ENCODE results near the gene ALX3. TPM values are rescaled to one million over a fixed set of nuclear protein-coding genes. Genes with fewer than 3 reads are reported as not detected.
"Not testable (repeated sequence)": the region's sequence is repeated elsewhere in the genome, so short reads cannot be mapped to it uniquely, and the experiment has no call there.

ALX3 gene
- total RNA-seq, 1 donor from 2014 or later: not detected

DNA sequence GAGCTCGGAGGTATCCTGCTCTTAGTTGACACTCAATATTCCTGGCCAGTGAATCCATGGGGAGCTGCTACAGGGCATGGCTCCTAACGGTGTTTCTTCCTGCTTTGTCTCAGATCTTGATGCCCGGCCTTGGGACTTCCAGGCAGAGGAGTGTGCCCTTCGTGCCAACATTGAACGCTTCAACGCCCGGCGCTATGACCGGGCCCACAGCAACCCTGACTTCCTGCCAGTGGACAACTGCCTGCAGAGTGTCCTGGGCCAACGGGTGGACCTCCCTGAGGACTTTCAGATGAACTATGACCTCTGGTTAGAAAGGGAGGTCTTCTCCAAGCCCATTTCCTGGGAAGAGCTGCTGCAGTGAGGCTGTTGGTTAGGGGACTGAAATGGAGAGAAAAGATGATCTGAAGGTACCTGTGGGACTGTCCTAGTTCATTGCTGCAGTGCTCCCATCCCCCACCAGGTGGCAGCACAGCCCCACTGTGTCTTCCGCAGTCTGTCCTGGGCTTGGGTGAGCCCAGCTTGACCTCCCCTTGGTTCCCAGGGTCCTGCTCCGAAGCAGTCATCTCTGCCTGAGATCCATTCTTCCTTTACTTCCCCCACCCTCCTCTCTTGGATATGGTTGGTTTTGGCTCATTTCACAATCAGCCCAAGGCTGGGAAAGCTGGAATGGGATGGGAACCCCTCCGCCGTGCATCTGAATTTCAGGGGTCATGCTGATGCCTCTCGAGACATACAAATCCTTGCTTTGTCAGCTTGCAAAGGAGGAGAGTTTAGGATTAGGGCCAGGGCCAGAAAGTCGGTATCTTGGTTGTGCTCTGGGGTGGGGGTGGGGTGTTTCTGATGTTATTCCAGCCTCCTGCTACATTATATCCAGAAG is 16.7 kb downstream of the ALX3 start:
- intact Hi-C loops (cut with DNase I): loop anchor here (2.0 kb wide), 1 partner anchor 53 kb away; no protein-coding TSS in a partner anchor
- ATAC-seq (ENCODE audit: poor library complexity) (peak; percentile 89), DNase-seq (peak; percentile 77)

DNA sequence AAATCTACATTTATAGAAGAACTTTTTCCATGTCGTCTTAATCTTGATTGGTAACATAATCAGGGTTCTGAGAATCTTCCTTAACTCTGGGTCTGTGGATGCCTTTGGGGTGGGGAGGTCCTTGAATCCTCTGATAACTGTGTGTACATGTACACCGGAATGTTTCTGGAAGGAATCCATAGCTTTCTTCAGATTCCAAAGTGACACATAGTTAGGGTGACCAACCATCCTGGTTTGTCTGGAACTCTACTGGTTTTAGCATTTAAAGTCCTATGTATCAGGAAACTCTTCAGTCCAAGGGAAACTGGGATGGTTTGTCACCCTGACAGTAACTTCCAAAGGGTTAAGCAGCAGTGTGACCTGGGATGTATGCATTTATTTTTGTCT is 19.2 kb downstream of the ALX3 start:
- ATAC-seq (ENCODE audit: poor library complexity): no peak
- intact Hi-C loops (cut with DNase I): no loop called here

DNA sequence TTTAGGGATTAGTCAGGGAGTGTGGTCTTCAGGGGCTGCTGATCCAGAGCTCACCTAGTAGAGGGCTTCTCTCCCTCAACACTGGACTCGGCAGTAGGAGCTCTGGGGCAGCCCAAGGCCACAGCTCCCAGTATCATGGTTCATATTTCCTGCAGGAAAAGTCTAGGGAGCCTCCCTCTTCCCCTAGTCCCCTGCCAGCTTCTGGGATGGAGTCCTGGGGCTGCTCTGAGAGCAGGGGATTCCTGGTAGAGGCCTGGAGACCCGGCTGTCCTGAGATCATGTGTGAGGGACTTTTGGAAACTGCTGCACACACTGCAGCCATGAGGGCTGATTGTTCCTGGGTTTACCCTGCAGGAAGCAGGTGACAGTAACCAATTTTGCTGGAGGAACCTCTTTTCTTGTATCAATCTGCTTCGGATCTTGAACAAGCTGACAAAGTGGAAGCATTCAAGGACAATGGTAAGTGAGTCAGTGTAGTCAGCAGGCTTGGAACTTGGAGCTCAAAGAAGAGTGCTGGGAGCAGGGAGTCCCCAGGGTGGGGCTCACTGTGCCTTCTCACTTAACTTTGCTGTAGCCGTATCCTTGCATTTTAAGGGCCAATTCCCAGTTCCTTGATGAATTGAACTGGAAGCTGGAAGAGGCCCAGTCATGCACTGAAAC is 19.7 kb downstream of the ALX3 start:
- no peak for ATAC-seq (ENCODE audit: poor library complexity)
- DNase-seq: no peak
- intact Hi-C loops (cut with DNase I): no loop called here

More for the DNA sequence above, 19.2 kb downstream of the ALX3 start:
- no peak for DNase-seq

DNA sequence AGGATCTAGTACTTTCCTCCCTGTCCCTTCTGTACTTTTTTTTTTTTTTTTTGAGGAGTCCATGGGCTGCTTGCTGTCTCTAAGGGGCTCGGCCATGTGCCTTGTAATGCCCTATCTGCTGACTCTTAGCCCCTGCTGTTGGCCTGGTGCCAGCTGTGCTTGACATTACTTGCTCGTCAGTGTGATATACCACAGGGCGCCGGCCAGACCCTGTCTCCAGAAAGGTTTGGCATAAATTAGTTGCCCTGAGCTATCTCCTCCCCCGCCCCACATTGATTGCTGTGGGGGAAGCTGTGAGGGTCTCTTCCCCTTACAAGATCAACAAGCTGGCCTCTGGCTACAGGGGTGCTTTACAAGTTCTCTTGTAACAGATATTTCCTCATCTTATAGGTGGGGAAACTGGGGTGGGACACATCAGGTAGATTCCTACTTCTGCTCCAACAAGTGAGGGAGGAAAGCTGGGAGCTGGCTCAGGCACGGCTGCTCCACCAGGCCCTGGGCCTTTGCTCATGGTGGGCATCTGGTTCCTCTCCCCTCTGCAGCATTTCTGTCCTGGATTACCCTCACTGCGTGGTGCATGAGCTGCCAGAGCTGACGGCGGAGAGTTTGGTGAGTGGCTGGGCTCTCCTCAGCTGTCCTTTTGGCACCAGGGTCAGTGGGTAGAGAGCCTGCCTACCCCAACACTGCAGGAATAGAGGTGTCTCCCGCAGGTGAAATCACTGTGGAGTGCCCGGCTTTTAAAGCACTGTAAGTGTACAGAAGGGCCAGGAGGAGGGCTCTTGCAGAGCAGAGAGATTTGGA is 20.5 kb downstream of the ALX3 start:
- ATAC-seq (ENCODE audit: poor library complexity) (no peak), DNase-seq (no peak)
- intact Hi-C loops (cut with DNase I): no loop called here

DNA sequence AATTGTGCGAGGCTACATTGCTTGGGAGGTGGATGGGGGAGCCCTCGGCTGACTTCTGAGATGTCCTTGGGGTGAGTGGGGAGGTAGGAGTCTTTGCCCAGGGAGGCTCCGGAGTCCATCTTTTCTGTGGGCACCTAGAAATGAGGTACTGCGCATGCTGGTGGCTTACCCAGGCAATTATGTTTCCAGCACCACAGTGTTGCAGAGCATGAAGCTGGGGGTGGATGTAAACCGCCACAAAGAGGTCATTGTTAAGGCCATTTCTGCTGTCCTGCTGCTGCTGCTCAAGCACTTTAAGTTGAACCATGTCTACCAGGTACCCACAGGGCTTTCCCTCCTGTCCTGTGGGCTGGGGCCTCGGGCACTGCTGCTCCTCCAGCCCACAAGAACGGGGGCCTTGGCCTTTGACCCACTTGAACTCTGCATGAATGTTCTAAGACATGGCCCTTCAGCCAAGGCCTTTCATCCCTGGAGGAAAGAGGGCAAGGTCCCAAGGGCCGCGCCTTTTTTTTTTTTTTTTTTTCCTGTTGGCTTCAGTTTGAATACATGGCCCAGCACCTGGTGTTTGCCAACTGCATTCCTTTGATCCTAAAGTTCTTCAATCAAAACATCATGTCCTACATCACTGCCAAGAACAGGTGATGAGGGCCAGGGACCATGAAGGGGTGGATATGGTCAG is 21.4 kb downstream of the ALX3 start:
- intact Hi-C loops (cut with DNase I): no loop called here
- DNase-seq (no peak), ATAC-seq (ENCODE audit: poor library complexity) (no peak)

GRCh38 chr1:110048240-110048639 is 22.2 kb downstream of the ALX3 start:
- intact Hi-C loops (cut with DNase I): no loop called here
- no peak for ATAC-seq (ENCODE audit: poor library complexity)
- no peak for DNase-seq

- no peak for DNase-seq
- ATAC-seq (ENCODE audit: poor library complexity): no peak
- intact Hi-C loops (cut with DNase I): no loop called here
Observed at GRCh38 chr1:110047463-110047862, 23.0 kb downstream of the ALX3 start.

- ATAC-seq (ENCODE audit: poor library complexity) (no peak), DNase-seq (no peak)
- intact Hi-C loops (cut with DNase I): no loop called here
Observed at GRCh38 chr1:110043016-110043415, 27.5 kb downstream of the ALX3 start.

GRCh38 chr1:110040548-110040947 is 29.9 kb downstream of the ALX3 start:
- intact Hi-C loops (cut with DNase I): no loop called here
- no peak for DNase-seq
- no peak for ATAC-seq (ENCODE audit: poor library complexity)

GRCh38 chr1:110039641-110040040 is 30.8 kb downstream of the ALX3 start:
- DNase-seq: no peak
- no peak for ATAC-seq (ENCODE audit: poor library complexity)
- intact Hi-C loops (cut with DNase I): no loop called here

DNA sequence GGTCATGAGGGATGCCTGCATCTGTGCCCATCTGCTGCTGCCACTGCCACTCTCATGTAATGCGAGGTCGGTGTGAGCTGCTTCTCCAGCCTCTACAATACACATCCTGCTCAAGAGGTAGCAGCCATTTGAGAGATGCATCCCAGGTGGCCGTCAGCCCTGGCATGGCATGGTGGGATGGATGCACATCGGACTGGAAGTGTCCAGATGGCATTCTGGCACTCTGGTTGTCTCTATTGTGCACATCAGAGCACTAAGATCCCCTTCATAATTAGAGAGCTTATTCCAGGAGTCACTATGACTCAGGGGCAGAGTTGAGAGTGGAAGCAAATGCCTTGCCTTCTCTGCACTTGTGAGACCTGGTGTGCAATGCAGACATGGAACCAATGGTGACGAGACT is 32.2 kb downstream of the ALX3 start:
- DNase-seq (no peak), ATAC-seq (ENCODE audit: poor library complexity) (no peak)
- intact Hi-C loops (cut with DNase I): no loop called here

GRCh38 chr1:110035236-110035752 is 35.2 kb downstream of the ALX3 start:
- DNase-seq (no peak), ATAC-seq (ENCODE audit: poor library complexity) (no peak)
- intact Hi-C loops (cut with DNase I): no loop called here

GRCh38 chr1:110034451-110035235 is 35.8 kb downstream of the ALX3 start, which contains the start of gene STRIP1:
STRIP1 (plus strand) TSS chr1:110034624; CDS start chr1:110034638, 14 bp downstream.
- ATAC-seq (ENCODE audit: poor library complexity) (peak; percentile 98), DNase-seq (peak; percentile 95)
- intact Hi-C loops (cut with DNase I): no loop called here

- intact Hi-C loops (cut with DNase I): no loop called here
- no peak for ATAC-seq (ENCODE audit: poor library complexity)
Observed at GRCh38 chr1:110034040-110034450, 36.4 kb downstream of the ALX3 start.

GRCh38 chr1:110033421-110033820 is 37.1 kb downstream of the ALX3 start:
- ATAC-seq (ENCODE audit: poor library complexity): no peak
- DNase-seq: no peak
- intact Hi-C loops (cut with DNase I): no loop called here

More at GRCh38 chr1:110034040-110034450, 36.4 kb downstream of the ALX3 start:
- no peak for DNase-seq

GRCh38 chr1:110032327-110032726 is 38.1 kb downstream of the ALX3 start:
- ATAC-seq (ENCODE audit: poor library complexity): no peak
- no peak for DNase-seq
- intact Hi-C loops (cut with DNase I): no loop called here

- intact Hi-C loops (cut with DNase I); ATAC-seq (ENCODE audit: poor library complexity); DNase-seq: not testable (repeated sequence)
Observed at GRCh38 chr1:110030687-110031086, 39.8 kb downstream of the ALX3 start.

- intact Hi-C loops (cut with DNase I): no loop called here
- ATAC-seq (ENCODE audit: poor library complexity): no peak
Observed at GRCh38 chr1:110024613-110025012, 45.9 kb downstream of the ALX3 start.

More at GRCh38 chr1:110024613-110025012, 45.9 kb downstream of the ALX3 start:
- DNase-seq: no peak
